Osteoblast (primary cell): ENCODE measurements around the gene ASXL2. TPM values are rescaled to one million over a fixed set of nuclear protein-coding genes. Genes with fewer than 3 reads are reported as not detected.

Experiments used
- DNase-seq: peaks from one replicate; pipeline ENCODE4 v3.0.0; 2011; ENCODE audit warnings: low spot score, mixed read lengths; ENCODE audit not compliant: insufficient read length; ENCODE audit errors: missing footprints
- H2AFZ ChIP-seq: 2 replicates; pipeline ENCODE4 v1.6.0; 2011; ENCODE audit warnings: mild to moderate bottlenecking, low read length
- H3K27ac ChIP-seq: 2 replicates; pipeline ENCODE4 v1.5.1; 2011; ENCODE audit warnings: mild to moderate bottlenecking, low read depth, low read length, moderate library complexity
- H3K27me3 ChIP-seq: 2 replicates; pipeline ENCODE4 v1.6.0; 2012; ENCODE audit warnings: mild to moderate bottlenecking, control low read depth, inconsistent platforms, low read length, moderate library complexity; ENCODE audit not compliant: insufficient read depth
- H3K36me3 ChIP-seq: 2 replicates; pipeline ENCODE4 v1.5.1; 2011; ENCODE audit warnings: mild to moderate bottlenecking, low read length, control low read depth, moderate library complexity; ENCODE audit not compliant: insufficient read depth
- H3K4me1 ChIP-seq: 2 replicates; pipeline ENCODE4 v1.5.1; 2011; ENCODE audit warnings: mild to moderate bottlenecking, low read length, control low read depth, moderate library complexity; ENCODE audit not compliant: insufficient read depth
- H3K4me2 ChIP-seq: 2 replicates; pipeline ENCODE4 v1.6.0; 2011; ENCODE audit warnings: mild to moderate bottlenecking, low read length; ENCODE audit not compliant: insufficient read depth
- H3K4me3 ChIP-seq: fragments of 200-600 bp; sonication (generic); 3 replicates; pipeline ENCODE4 v1.5.1; 2012; ENCODE audit warnings: mild to moderate bottlenecking, low read length, inconsistent platforms; ENCODE audit not compliant: insufficient read depth
- H3K79me2 ChIP-seq: 2 replicates; pipeline ENCODE4 v1.6.0; 2012; ENCODE audit warnings: mild to moderate bottlenecking, low read length, control low read depth, inconsistent platforms; ENCODE audit not compliant: insufficient read depth
- H3K9me3 ChIP-seq: 2 replicates; pipeline ENCODE4 v1.5.1; 2011; ENCODE audit warnings: low read depth, low read length, control low read depth
- H4K20me1 ChIP-seq: 2 replicates; pipeline ENCODE4 v1.6.0; 2012; ENCODE audit warnings: mild to moderate bottlenecking, low read length, control low read depth; ENCODE audit not compliant: insufficient read depth
- total RNA-seq: library from RNA; depleted of rRNA; stranded (reverse); fragments of >200 nt; gene quantifications from 2 replicates; pipeline ENCODE4 v1.2.3, GENCODE V29; 2012
- TF ChIP-seq, protein P1 (sequence below): IDR thresholded peaks from 2 replicates; pipeline ENCODE4 v1.5.1; 2011; ENCODE audit warnings: mild to moderate bottlenecking, low read depth, low read length, moderate library complexity; ENCODE audit errors: extremely low read depth

Gene ASXL2
- total RNA-seq, 1 donor, result 13.0 TPM

DNA sequence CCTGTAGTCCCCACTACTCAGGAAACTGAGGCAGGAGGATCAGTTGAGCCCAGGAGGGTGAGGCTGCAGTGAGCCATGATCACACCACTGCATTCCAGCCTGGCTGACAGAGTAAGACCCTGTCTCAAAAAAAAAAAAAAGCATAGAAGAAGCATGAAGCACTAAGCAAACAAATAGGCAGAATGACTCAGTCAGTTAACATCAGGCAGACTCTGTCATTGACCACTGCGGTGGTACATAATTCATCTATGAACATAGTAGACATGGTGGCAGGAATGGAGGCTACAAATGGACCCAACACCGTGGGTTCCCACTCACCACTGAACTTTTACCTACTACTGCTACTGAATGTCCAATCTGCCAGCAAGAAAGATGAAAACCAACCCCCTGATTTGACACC lies 7.6 kb upstream of the ASXL2 start:
- peak overlapping the region; percentile 58 for H3K4me2 ChIP-seq
- H2AFZ ChIP-seq, result peak overlapping the region; percentile 57
- H3K27ac ChIP-seq, result no peak overlapping the region
- DNase-seq, result peak; percentile 81
- H3K4me3 ChIP-seq, result no peak overlapping the region
- H3K27me3 ChIP-seq, result no peaks in the 10 kb centered on the region
- H3K9me3 ChIP-seq, result no peaks in the 10 kb centered on the region
- H3K79me2 ChIP-seq, result no peaks in the 10 kb centered on the region
- H3K4me1 ChIP-seq, result peaks cover 10% of the 10 kb centered on the region
- H3K36me3 ChIP-seq, result no peaks in the 10 kb centered on the region
- TF ChIP-seq, protein P1, sequence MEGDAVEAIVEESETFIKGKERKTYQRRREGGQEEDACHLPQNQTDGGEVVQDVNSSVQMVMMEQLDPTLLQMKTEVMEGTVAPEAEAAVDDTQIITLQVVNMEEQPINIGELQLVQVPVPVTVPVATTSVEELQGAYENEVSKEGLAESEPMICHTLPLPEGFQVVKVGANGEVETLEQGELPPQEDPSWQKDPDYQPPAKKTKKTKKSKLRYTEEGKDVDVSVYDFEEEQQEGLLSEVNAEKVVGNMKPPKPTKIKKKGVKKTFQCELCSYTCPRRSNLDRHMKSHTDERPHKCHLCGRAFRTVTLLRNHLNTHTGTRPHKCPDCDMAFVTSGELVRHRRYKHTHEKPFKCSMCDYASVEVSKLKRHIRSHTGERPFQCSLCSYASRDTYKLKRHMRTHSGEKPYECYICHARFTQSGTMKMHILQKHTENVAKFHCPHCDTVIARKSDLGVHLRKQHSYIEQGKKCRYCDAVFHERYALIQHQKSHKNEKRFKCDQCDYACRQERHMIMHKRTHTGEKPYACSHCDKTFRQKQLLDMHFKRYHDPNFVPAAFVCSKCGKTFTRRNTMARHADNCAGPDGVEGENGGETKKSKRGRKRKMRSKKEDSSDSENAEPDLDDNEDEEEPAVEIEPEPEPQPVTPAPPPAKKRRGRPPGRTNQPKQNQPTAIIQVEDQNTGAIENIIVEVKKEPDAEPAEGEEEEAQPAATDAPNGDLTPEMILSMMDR, result no peak
- no peaks in the 10 kb centered on the region for H4K20me1 ChIP-seq

DNA sequence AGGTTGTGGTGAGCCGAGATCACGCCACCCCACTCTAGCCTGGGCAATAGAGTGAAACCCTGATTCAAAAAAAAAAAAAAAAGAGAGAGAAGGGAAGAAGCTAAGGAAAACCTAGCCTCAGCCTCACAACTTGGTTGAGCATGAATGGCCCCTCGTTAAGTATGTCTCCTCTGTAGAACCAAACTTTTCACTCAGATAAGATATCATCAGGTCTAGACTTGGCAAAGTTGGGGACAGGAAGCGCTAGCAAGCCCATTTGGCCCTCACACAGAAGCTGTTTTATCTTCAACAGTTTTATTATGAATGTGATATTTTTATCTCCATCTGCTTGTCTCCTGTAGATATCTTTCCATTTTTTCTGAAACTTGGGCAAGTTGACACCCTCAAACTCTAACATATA lies 3.5 kb upstream of the ASXL2 start:
- Histone ChIP-seq H3K36me3 (no peaks in the 10 kb centered on the region), H3K4me3 (no peak overlapping the region), H3K4me1 (peaks cover 21% of the 10 kb centered on the region), H3K79me2 (peaks cover 13% of the 10 kb centered on the region), H3K9me3 (no peaks in the 10 kb centered on the region), H2AFZ (no peak overlapping the region), H3K27ac (no peak overlapping the region), H3K4me2 (no peak overlapping the region), H4K20me1 (peaks cover 6% of the 10 kb centered on the region), H3K27me3 (no peaks in the 10 kb centered on the region)
- TF ChIP-seq, protein P1, result no peak
- DNase-seq, result no peak

DNA sequence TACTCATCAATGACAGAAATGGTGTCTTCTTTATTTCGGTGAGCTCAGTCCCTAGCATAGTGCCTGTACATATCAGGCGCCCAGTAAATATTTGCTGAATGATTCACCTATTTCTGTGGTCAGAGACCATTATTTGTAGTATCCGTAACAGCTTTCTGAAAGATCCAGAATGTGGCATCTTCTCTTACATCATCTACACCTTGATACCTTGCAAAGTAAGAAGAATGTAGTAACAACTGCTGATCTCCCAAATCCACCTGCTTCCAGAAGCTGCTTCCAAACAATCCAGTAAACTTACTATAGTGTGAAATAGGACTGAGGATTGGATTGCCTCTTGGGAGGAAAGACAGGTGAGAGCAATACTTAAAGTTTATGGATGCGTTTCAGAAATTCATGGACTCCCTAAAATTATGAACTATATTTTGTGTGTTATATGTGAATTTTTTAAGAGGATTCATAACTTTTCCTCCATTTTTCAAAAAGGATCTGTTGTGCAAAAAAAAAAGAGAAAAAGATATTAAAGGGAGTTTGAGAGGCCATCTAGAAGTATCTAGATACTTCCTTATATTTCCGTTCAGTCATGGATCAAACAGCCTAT lies 945 bp upstream of the ASXL2 start:
- peaks cover 23% of the 10 kb centered on the region for H4K20me1 ChIP-seq
- H3K27ac ChIP-seq, result peak overlapping the region; percentile 86
- no peaks in the 10 kb centered on the region for H3K9me3 ChIP-seq
- peak; percentile 81 for DNase-seq
- H3K4me3 ChIP-seq, result peak overlapping the region; percentile 99
- H3K36me3 ChIP-seq, result peaks cover 7% of the 10 kb centered on the region
- H2AFZ ChIP-seq, result peak overlapping the region; percentile 99
- peak overlapping the region; percentile 98 for H3K4me2 ChIP-seq
- H3K27me3 ChIP-seq, result no peaks in the 10 kb centered on the region
- TF ChIP-seq, protein P1, result no peak
- H3K4me1 ChIP-seq, result peaks cover 18% of the 10 kb centered on the region
- H3K79me2 ChIP-seq, result peaks cover 38% of the 10 kb centered on the region

GRCh38 chr2:25877431-25878360 lies 591 bp downstream of the ASXL2 start:
- DNase-seq, result peak; percentile 86
- TF ChIP-seq, protein P1, result no peak
- peaks cover 54% of the 10 kb centered on the region for H3K79me2 ChIP-seq

More at GRCh38 chr2:25877431-25878360, 591 bp downstream of the ASXL2 start:
- Histone ChIP-seq H3K27me3 (no peaks in the 10 kb centered on the region), H4K20me1 (peaks cover 30% of the 10 kb centered on the region), H3K27ac (peak overlapping the region; percentile 97), H3K4me2 (peak overlapping the region; percentile 98), H3K4me1 (peaks cover 18% of the 10 kb centered on the region), H3K36me3 (peaks cover 11% of the 10 kb centered on the region), H3K9me3 (no peaks in the 10 kb centered on the region), H3K4me3 (peak overlapping the region; percentile 99), H2AFZ (peak overlapping the region; percentile 96)
